ENCODE results near the gene DAZAP1.

DNA sequence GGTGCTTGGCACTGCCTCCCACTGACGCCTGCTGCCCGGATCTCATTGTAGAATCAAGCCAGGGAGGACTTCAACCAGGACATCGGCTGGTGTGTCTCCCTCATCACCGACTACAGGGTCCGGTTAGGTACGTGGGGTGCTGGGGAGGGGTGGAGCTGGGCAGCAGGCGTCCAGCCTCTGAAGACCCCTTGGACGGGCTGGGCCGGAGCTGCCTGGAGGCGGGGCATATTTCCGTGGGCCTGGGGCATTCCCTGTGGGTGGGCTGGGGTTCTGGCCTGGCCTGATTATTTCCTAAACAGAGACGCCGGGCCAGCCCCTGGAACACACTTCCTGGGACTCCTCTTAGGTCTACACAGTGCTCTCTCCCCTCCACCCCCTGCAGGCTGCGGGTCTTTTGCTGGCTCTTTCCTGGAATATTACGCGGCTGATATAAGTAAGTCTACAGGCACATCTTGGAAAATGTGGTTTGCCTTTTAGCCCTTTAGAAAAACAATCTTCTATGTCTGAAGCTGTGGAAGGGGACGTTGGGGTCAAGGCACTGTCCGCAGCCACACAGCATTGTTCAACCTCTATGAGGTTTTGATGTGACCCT, 38.1 kb upstream of the DAZAP1 start:
- TF ChIP-seq, protein P1, sequence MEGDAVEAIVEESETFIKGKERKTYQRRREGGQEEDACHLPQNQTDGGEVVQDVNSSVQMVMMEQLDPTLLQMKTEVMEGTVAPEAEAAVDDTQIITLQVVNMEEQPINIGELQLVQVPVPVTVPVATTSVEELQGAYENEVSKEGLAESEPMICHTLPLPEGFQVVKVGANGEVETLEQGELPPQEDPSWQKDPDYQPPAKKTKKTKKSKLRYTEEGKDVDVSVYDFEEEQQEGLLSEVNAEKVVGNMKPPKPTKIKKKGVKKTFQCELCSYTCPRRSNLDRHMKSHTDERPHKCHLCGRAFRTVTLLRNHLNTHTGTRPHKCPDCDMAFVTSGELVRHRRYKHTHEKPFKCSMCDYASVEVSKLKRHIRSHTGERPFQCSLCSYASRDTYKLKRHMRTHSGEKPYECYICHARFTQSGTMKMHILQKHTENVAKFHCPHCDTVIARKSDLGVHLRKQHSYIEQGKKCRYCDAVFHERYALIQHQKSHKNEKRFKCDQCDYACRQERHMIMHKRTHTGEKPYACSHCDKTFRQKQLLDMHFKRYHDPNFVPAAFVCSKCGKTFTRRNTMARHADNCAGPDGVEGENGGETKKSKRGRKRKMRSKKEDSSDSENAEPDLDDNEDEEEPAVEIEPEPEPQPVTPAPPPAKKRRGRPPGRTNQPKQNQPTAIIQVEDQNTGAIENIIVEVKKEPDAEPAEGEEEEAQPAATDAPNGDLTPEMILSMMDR (IDR thresholded peaks at IDR 0.05): no peak
- TF ChIP-seq POLR2AphosphoS5 (IDR thresholded peaks at IDR 0.05) (no peak), POLR2A (IDR thresholded peaks at IDR 0.05) (no peak)

All from breast epithelium (tissue), 3 donors.